ENCODE measurements around the gene ECE1. TPM values are rescaled to one million over a fixed set of nuclear protein-coding genes. Genes with fewer than 3 reads are reported as not detected.

Gene ECE1
- total and polyA plus RNA-seq, 2 of the 8 experiments (the other 6 are each of a cell fraction or from before 2014, with no cell fraction given), result 21.4 to 36.8 TPM

GRCh38 chr1:21284206-21285054 lies 5.8 kb downstream of the ECE1 start:
- no peaks in the 10 kb centered on the region for H3K9me3 ChIP-seq (ENCODE audit: insufficient read depth in 2 of 2, low read depth in 1 of 2, low read length in 1 of 2)
- H2BK120ac ChIP-seq (replicated peaks; ENCODE audit: low read depth, low read length), result no peak overlapping the region
- no peak overlapping the region for H4K5ac ChIP-seq (ENCODE audit: insufficient read length, low read depth, low read length)
- no peak overlapping the region for H3K27ac ChIP-seq (ENCODE audit: low read depth, low read length)
- ChIA-PET POLR2A (ENCODE audit: partially characterized antibody) (no interaction called here), CTCF (ENCODE audit: partially characterized antibody) (interaction anchor here (0.9 to 11.6 kb wide), 5 partner anchors 15 to 304 kb away, joined by 3 to 144 read pairs (median 3); no protein-coding TSS in a partner anchor)
- 0 out of 4 replicates have a peak overlapping the region, but pooled peaks of 1 of the 2 experiments have one; percentile 28 for H3K4me2 ChIP-seq (ENCODE audit: insufficient read depth in 1 of 2, low read depth in 2 of 2, low read length in 2 of 2)
- no peak overlapping the region for H3K4ac ChIP-seq (replicated peaks; ENCODE audit: insufficient read length, low read depth, low read length)
- H2AK5ac ChIP-seq (ENCODE audit: low read depth, low read length), result 0 out of 2 replicates have a peak overlapping the region, but pooled peaks have one; percentile 28
- H3K14ac ChIP-seq (ENCODE audit: insufficient read length), result no peak overlapping the region
- FAIRE-seq (no peak), DNase-seq (ENCODE audit: low read depth in 1 of 2, low spot score in 2 of 2) (no peak)
- peak overlapping the region; percentile 21; the same call in 1 of the 2 replicates for H2BK5ac ChIP-seq (ENCODE audit: low read depth, low read length)
- 83% methylated on average over 17 of the region's 17 CpGs; no CpG with 5 or more reads in 1 of the 2 experiments for WGBS, 2 experiments (ENCODE audit: extremely low coverage in 1 of 2, insufficient coverage in 1 of 2, insufficient read length in 1 of 2, insufficient replicate concordance in 2 of 2, low coverage in 1 of 2, low lambda C conversion rate in 2 of 2, missing lambda C conversion rate in 1 of 2)
- no peak overlapping the region for H2BK20ac ChIP-seq (ENCODE audit: low read length)
- no peaks in the 10 kb centered on the region for H3K79me1 ChIP-seq (ENCODE audit: low read depth, low read length)
- no peak overlapping the region for H3K4me3 ChIP-seq (ENCODE audit: extremely low read depth in 1 of 4, insufficient read depth in 2 of 4, low read depth in 3 of 4, low read length in 4 of 4)
- no peaks in the 10 kb centered on the region; a peak in 1 of 4 replicates for H3K79me2 ChIP-seq (ENCODE audit: control insufficient read depth in 1 of 2, insufficient read depth in 2 of 2, low read length in 2 of 2)
- H3K4me1 ChIP-seq (replicated peaks in 1 of 4; ENCODE audit: control insufficient read depth in 3 of 4, insufficient read depth in 4 of 4, low read length in 3 of 4), result peaks cover 0 to 16% (median 2%) of the 10 kb centered on the region in 4 experiments; a peak in 5 of 7 replicates
- 0 out of 8 replicates have a peak, but pooled peaks cover 0 to 3% (median 0%) of the 10 kb centered on the region in 4 experiments for H3K36me3 ChIP-seq (ENCODE audit: control insufficient read depth in 2 of 4, insufficient read depth in 4 of 4, low read length in 3 of 4)
- no peak overlapping the region for H3K18ac ChIP-seq (ENCODE audit: extremely low read depth, low read length)
- H2BK15ac ChIP-seq (ENCODE audit: low read length), result no peak overlapping the region
- H4K20me1 ChIP-seq (replicated peaks in 1 of 2; ENCODE audit: control insufficient read depth in 1 of 2, insufficient read depth in 2 of 2, low read length in 2 of 2), result peaks cover 0 to 1% of the 10 kb centered on the region in 2 experiments
- H3K23me2 ChIP-seq (ENCODE audit: low read depth, low read length), result no peaks in the 10 kb centered on the region
- peak overlapping the region in 1 of 4 experiments; percentile 27; a peak in 1 of 7 replicates for H3K9ac ChIP-seq (replicated peaks in 1 of 4; ENCODE audit: extremely low read depth in 1 of 4, low read depth in 3 of 4, low read length in 3 of 4)
- H3K56ac ChIP-seq (replicated peaks; ENCODE audit: insufficient read length, low read depth, low read length), result no peak overlapping the region
- H3K27me3 ChIP-seq (replicated peaks in 1 of 4; ENCODE audit: control insufficient read depth in 3 of 4, extremely low read depth in 1 of 4, insufficient read depth in 3 of 4, low read length in 3 of 4), result peaks cover 0 to 4% (median 0%) of the 10 kb centered on the region in 4 experiments; a peak in 2 of 7 replicates
- no peak overlapping the region for H4K91ac ChIP-seq (replicated peaks; ENCODE audit: insufficient read length, low read length)
- no peak overlapping the region for H3K23ac ChIP-seq (ENCODE audit: insufficient read length)
- no peak overlapping the region for H2AFZ ChIP-seq (ENCODE audit: low read length)
- H4K8ac ChIP-seq (ENCODE audit: extremely low read depth, insufficient read depth, low read length), result no peak overlapping the region
- 0 out of 2 replicates have a peak overlapping the region, but pooled peaks have one; percentile 23 for H2BK12ac ChIP-seq (ENCODE audit: low read depth, low read length)
- no peak for TF ChIP-seq GABPA (IDR thresholded peaks at IDR 0.05; ENCODE audit: borderline replicate concordance, insufficient read depth, low read length)
- no peak for TF ChIP-seq SP4 (IDR thresholded peaks at IDR 0.05; ENCODE audit: low read length)
- TF ChIP-seq HDAC6 (IDR thresholded peaks at IDR 0.05; ENCODE audit: low read depth, low read length), result no peak
- no peak for TF ChIP-seq POU5F1 (IDR thresholded peaks at IDR 0.05; ENCODE audit: low read depth, low read length)
- no peak for TF ChIP-seq TAF7 (optimal IDR thresholded peaks at IDR 0.05; ENCODE audit: borderline replicate concordance, low read depth, low read length)
